Esophagus squamous epithelium (tissue), 5 donors: ENCODE data around the gene ETNPPL. TPM values are rescaled to one million over a fixed set of nuclear protein-coding genes. Genes with fewer than 3 reads are reported as not detected.

Source experiments
- DNase-seq: peaks from one replicate; lab custom pipeline; 2025; lab: John Stamatoyannopoulos, UW
- H3K27ac ChIP-seq, 4 donors: fragments of 200-600 bp; sonication (generic); one replicate each; pipeline ENCODE4 v1.5.1; 2016 to 2019; ENCODE audit warnings: mild to moderate bottlenecking in 1 of 4
- H3K27me3 ChIP-seq, 4 donors: fragments of 200-600 bp; sonication (generic); 1 replicate in 3 of 4; 2 replicates in 1 of 4; pipeline versions ENCODE4 v1.5.1 to v1.6.0; 2017 to 2021; ENCODE audit warnings: antibody characterized with exemption in 1 of 4
- H3K36me3 ChIP-seq, 3 donors: fragments of 200-600 bp; sonication (generic); one replicate each; pipeline ENCODE4 v1.5.1; 2016 to 2019
- H3K4me1 ChIP-seq, 3 donors: fragments of 200-600 bp; sonication (generic); one replicate each; pipeline ENCODE4 v1.5.1; 2017 to 2019
- H3K4me3 ChIP-seq, 4 donors: fragments of 200-600 bp; sonication (generic); 1 replicate in 3 of 4; 2 replicates in 1 of 4; pipeline ENCODE4 v1.5.1; 2016 to 2019; ENCODE audit warnings: mild to moderate bottlenecking in 2 of 4, moderate library complexity in 1 of 4
- H3K9me3 ChIP-seq, 3 donors: fragments of 200-600 bp; sonication (generic); one replicate each; pipeline ENCODE4 v1.5.1; 2016 to 2019
- CTCF ChIP-seq, 6 experiments: fragments of 450-650 bp in 4 of 6; fragments of 200-600 bp in 2 of 6; sonication (generic) in 2 of 6; IDR thresholded peaks; one replicate each; pipeline ENCODE4 v1.5.1; 2016 to 2019; ENCODE audit warnings: antibody characterized with exemption in 6 of 6, mild to moderate bottlenecking in 4 of 6, moderate library complexity in 4 of 6
- POLR2A ChIP-seq, 4 donors: fragments of 450-650 bp; IDR thresholded peaks; one replicate each; pipeline ENCODE4 v1.6.1; 2017; ENCODE audit warnings: antibody characterized with exemption in 4 of 4, mild to moderate bottlenecking in 4 of 4, moderate library complexity in 3 of 4
- WGBS, 2 donors: methylation state at CpG; one replicate each; pipeline ENCODE4 v1.1.5; 2018; 5-methylcytosine and 5-hydroxymethylcytosine counted together
- intact Hi-C: fragments of 100-400 bp; cut with DNase I; formaldehyde crosslinking; loops from one replicate; pipeline ENCODE4 v1.15.0; 2022
- total RNA-seq, 4 donors: library from RNA; depleted of rRNA; stranded (reverse); fragments of >200 nt; gene quantifications; one replicate each; pipeline ENCODE4 v1.1.0, GENCODE V29; 2016
- donor health status: DM: yes; HTN: yes; CAD: no.

ETNPPL gene
- total RNA-seq, 4 donors from 2014 or later, result not detected

DNA sequence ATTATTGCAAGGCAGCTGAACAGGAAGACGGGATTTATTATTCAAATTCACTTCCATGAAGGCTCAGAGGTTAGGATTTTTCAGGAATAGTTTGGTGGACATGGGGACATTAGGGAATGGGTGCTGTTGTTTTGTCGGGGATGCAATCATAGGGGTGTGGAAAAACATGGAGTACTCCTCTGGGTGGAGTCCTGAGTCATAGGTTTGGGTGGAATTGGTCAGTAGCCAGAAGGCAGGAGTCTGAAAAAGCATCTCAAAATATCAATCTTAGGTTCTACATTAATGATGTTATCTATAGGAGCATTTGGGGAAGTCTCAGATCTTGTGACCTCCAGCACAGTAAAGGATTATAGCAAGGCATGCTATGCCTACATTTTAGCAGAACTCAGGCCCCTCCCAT, 14.5 kb upstream of the ETNPPL start:
- no peaks in the 10 kb centered on the region for H3K9me3 ChIP-seq
- H3K4me1 ChIP-seq, result peaks cover 0 to 4% (median 0%) of the 10 kb centered on the region in 3 donors
- no peak overlapping the region for H3K27ac ChIP-seq
- WGBS, 2 donors, result 57 to 67% methylated on average over 2 of the region's 2 CpGs
- TF ChIP-seq POLR2A (IDR thresholded peaks at IDR 0.05) (no peak), CTCF (IDR thresholded peaks at IDR 0.05) (no peak)
- intact Hi-C loops, result no loop called here
- no peaks in the 10 kb centered on the region for H3K36me3 ChIP-seq
- no peaks in the 10 kb centered on the region for H3K27me3 ChIP-seq
- no peak for DNase-seq
- H3K4me3 ChIP-seq, result no peak overlapping the region

- peaks cover 0 to 4% (median 0%) of the 10 kb centered on the region in 3 donors for H3K4me1 ChIP-seq
- no peaks in the 10 kb centered on the region for H3K9me3 ChIP-seq
- no peak overlapping the region for H3K27ac ChIP-seq
- no peak overlapping the region for H3K4me3 ChIP-seq
- intact Hi-C loops, result no loop called here
- TF ChIP-seq POLR2A (IDR thresholded peaks at IDR 0.05) (no peak), CTCF (IDR thresholded peaks at IDR 0.05) (no peak)
- no peak for DNase-seq
- no peaks in the 10 kb centered on the region for H3K36me3 ChIP-seq
- H3K27me3 ChIP-seq, result no peaks in the 10 kb centered on the region
- 69 to 86% methylated on average over 5 of the region's 5 CpGs for WGBS, 2 donors
Measured at GRCh38 chr4:108775921-108776320, 13.1 kb upstream of the ETNPPL start.

- no peak overlapping the region for H3K27ac ChIP-seq
- no peak overlapping the region for H3K4me3 ChIP-seq
- no peak for TF ChIP-seq POLR2A (IDR thresholded peaks at IDR 0.05)
- peak in 2 of 6 experiments; percentile 7 to 22 for TF ChIP-seq CTCF (IDR thresholded peaks at IDR 0.05)
- H3K27me3 ChIP-seq, result no peaks in the 10 kb centered on the region
- 52 to 54% methylated on average over 5 of the region's 5 CpGs for WGBS, 2 donors
- H3K36me3 ChIP-seq, result no peaks in the 10 kb centered on the region
- H3K9me3 ChIP-seq, result no peaks in the 10 kb centered on the region
- no peak for DNase-seq
- intact Hi-C loops, result no loop called here
- peaks cover 0 to 4% (median 0%) of the 10 kb centered on the region in 3 donors for H3K4me1 ChIP-seq
Measured at GRCh38 chr4:108774809-108775530, 12.1 kb upstream of the ETNPPL start.

GRCh38 chr4:108772402-108772801, 9.5 kb upstream of the ETNPPL start:
- TF ChIP-seq CTCF (IDR thresholded peaks at IDR 0.05), result no peak
- no peak for TF ChIP-seq POLR2A (IDR thresholded peaks at IDR 0.05)
- H3K27ac ChIP-seq, result no peak overlapping the region
- H3K27me3 ChIP-seq, result no peaks in the 10 kb centered on the region
- WGBS, 2 donors, result 79 to 80% methylated on average over 7 of the region's 7 CpGs
- DNase-seq, result no peak
- intact Hi-C loops, result no loop called here
- H3K4me1 ChIP-seq, result peaks cover 0 to 4% (median 0%) of the 10 kb centered on the region in 3 donors
- no peak overlapping the region for H3K4me3 ChIP-seq
- H3K9me3 ChIP-seq, result no peaks in the 10 kb centered on the region
- H3K36me3 ChIP-seq, result no peaks in the 10 kb centered on the region

- H3K4me1 ChIP-seq, result peaks cover 4 to 18% (median 6%) of the 10 kb centered on the region in 3 donors
- intact Hi-C loops, result no loop called here
- no peak overlapping the region for H3K4me3 ChIP-seq
- no peaks in the 10 kb centered on the region for H3K9me3 ChIP-seq
- peaks cover 0 to 44% (median 0%) of the 10 kb centered on the region in 4 donors for H3K27me3 ChIP-seq
- no peak for DNase-seq
- H3K27ac ChIP-seq, result no peak overlapping the region
- no peaks in the 10 kb centered on the region for H3K36me3 ChIP-seq
- 81 to 89% methylated on average over 3 of the region's 3 CpGs for WGBS, 2 donors
- TF ChIP-seq POLR2A (IDR thresholded peaks at IDR 0.05) (no peak), CTCF (IDR thresholded peaks at IDR 0.05) (no peak)
Measured at GRCh38 chr4:108766058-108766457, 3.2 kb upstream of the ETNPPL start.
